Left lobe of liver (tissue), 2 donors: ENCODE results near the gene DTX3. TPM values are rescaled to one million over a fixed set of nuclear protein-coding genes. Genes with fewer than 3 reads are reported as not detected.

Source experiments
- ATAC-seq: fragments of 200-7000 bp; cut with Tn5 transposase; one replicate; pipeline ENCODE4 v1.9.1; 2020; ENCODE audit warnings: mild to moderate bottlenecking, moderate library complexity
- DNase-seq: peaks from one replicate; pipeline ENCODE4 v3.0.0-alpha.2; 2020; ENCODE audit warnings: low spot score
- total RNA-seq: library from RNA; stranded (reverse); gene quantifications from one replicate; pipeline ENCODE4 v1.2.1, GENCODE V29; 2021
- donor health status: DM: no; HTN: no; CAD: no; lungs with moderate emphysema.
- donor health status: DM: no; HTN: yes; CAD: no.

Gene DTX3
- total RNA-seq, 1 donor from 2014 or later = 2.2 TPM

GRCh38 chr12:57618966-57619433, 14.4 kb downstream of the DTX3 start:
- DNase-seq = no peak
- no peak for ATAC-seq

DNA sequence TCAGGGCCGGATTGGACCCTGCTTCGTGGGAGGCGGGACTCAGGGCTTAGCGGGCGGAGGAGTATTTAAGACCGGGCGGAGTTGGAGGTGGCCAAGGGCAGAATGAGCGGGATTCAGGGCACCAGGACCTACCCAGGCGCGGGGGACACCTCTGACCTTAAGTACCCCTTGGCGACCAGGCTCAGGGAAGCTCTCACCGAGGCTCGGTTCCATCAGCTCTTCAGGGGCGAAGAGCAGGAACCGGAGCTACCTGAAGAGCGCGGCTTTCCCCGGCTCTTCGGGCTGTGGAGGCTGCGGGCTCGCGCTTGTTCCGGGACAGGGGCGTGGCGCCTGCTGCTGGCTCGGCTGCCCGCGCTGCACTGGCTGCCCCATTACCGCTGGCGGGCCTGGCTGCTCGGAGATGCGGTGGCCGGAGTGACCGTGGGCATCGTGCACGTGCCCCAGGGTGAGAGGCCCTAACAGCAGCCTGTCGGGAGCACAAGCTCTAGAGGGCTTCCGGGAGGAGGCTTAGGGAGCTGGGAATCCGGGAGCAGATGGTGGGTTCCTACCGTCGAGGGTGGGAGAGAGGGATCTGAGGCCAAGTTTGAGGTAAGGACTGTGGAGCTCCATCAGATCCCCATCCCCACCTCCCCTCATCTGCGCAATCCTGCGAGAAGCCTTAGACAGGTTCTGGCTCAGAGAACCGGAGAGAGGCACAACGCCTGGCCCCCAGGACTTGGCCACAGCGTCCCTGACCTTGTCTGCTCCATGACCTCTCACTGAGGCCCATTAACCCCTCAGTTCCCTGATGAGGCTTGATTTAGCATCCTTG, 15.0 kb downstream of the DTX3 start:
- DNase-seq (no peak), ATAC-seq (peak; percentile 63)

GRCh38 chr12:57620245-57620935, 15.8 kb downstream of the DTX3 start:
- DNase-seq (no peak), ATAC-seq (no peak)

DNA sequence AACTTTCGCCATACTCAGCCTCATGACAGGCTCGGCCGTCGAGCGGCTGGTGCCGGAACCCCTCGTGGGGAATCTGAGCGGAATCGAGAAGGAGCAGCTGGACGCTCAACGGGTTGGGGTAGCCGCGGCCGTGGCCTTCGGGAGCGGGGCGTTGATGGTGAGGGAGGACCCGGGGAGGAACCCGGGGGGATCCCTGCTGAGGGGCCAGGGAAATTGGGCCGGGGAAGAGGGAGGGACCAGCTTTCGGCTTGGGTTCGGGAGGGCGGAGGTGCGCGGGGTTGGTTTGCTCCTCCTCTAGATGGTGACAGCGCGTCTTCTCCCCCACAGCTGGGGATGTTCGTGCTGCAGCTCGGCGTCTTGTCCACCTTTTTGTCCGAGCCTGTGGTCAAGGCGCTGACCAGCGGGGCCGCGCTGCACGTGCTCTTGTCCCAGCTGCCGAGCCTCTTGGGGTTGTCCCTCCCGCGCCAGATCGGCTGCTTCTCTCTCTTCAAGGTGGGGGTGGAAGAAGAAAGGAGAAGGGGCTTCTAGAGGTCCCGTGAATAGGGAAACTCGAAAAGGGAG, 16.4 kb downstream of the DTX3 start:
- DNase-seq (no peak), ATAC-seq (peak; percentile 28)

DNA sequence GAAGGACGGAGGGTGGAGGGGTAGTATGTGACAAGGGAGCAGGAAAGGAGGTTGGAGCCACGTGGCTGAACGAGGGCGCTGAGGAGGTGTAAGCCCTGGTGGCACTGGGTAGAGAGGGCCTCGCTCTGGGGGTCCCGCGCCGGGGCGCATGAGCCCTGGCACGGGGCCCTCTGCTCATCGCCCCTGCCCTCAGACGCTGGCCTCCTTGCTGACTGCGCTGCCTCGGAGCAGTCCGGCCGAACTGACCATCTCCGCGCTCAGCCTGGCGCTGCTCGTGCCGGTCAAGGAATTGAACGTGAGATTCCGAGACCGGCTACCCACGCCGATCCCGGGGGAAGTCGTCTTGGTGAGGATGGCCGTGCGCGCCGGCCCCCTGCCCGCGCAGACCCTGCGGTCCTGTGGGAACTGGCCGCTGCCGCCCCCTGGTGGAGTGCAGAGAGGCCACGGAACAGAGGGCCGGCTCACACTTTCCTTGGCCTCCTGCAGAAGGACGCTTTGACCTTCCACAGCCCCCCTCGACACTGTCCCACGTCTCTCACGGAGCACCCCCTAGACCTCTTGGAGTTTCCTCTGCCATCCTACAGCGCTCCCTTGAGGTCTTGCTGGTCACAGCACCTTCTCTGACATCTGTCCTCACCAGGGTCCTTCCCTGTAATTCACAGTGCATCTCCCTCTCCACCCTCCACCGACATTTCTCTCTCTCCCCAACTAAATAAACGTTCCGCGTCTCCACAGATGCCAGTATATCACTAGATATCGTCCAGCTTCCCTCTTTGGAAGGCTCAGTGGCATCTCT, 17.1 kb downstream of the DTX3 start:
- DNase-seq (peak; percentile 58), ATAC-seq (peak; percentile 86)

- DNase-seq (peak; percentile 21), ATAC-seq (no peak)
Observed at GRCh38 chr12:57622293-57623245, 17.9 kb downstream of the DTX3 start.

GRCh38 chr12:57623385-57623784, 18.8 kb downstream of the DTX3 start:
- DNase-seq (no peak), ATAC-seq (no peak)

DNA sequence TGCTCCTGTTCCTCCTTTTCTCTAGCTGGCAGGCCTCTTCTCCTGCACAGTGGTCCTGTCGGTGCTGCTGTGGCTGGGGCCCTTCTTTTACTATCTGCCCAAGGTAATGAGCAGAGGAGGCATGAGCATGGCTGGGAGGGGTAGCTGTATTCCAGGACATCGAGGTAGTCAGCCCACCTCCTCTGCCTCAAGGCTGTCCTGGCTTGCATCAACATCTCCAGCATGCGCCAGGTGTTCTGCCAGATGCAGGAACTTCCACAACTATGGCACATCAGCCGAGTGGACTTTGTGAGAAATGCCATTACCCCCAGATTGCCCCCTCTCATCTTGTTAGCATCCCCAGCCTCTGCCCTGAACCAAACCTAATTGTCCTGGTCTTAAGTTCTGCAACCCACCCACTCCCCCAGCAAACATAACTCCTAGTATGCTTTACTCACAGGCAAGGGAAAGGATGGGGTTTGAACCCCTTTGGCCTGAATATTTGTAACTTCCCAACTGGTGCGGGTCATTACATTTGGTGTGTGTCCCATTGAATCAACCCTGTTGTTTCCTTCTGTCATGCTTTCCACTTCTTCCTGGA, 19.3 kb downstream of the DTX3 start:
- no peak for ATAC-seq
- DNase-seq = peak; percentile 14

GRCh38 chr12:57624441-57625220, 20.0 kb downstream of the DTX3 start:
- ATAC-seq (no peak), DNase-seq (peak; percentile 24)

GRCh38 chr12:57625261-57626032, 20.8 kb downstream of the DTX3 start:
- ATAC-seq (no peak), DNase-seq (peak; percentile 39)

GRCh38 chr12:57626111-57626920, 21.7 kb downstream of the DTX3 start:
- peak; percentile 50 for DNase-seq
- peak; percentile 46 for ATAC-seq

DNA sequence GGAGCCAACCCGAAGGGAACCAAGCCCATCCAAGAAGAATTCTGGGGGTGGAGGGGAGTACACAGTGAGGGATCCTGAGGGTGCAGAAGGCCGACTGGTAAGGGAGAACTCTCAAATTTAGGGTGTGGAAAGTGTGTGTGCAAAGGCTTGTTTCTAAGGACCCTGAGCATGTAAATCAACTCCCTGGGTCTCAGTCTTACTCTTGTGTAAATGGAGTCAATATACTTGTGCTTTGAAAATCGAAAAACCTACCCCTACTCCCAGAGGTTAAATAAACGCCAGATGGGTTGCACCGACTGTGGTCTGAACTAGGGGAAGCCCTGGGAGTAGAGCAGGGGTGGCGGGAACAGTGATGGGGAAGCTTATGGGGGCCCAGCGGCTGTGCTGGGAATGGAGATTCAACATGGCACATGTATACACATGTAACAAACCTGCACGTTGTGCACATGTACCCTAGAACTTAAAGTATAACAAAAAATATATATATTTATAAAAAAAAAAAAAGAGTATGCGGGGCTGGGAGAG, 22.4 kb downstream of the DTX3 start:
- ATAC-seq (no peak), DNase-seq (peak; percentile 16)

DNA sequence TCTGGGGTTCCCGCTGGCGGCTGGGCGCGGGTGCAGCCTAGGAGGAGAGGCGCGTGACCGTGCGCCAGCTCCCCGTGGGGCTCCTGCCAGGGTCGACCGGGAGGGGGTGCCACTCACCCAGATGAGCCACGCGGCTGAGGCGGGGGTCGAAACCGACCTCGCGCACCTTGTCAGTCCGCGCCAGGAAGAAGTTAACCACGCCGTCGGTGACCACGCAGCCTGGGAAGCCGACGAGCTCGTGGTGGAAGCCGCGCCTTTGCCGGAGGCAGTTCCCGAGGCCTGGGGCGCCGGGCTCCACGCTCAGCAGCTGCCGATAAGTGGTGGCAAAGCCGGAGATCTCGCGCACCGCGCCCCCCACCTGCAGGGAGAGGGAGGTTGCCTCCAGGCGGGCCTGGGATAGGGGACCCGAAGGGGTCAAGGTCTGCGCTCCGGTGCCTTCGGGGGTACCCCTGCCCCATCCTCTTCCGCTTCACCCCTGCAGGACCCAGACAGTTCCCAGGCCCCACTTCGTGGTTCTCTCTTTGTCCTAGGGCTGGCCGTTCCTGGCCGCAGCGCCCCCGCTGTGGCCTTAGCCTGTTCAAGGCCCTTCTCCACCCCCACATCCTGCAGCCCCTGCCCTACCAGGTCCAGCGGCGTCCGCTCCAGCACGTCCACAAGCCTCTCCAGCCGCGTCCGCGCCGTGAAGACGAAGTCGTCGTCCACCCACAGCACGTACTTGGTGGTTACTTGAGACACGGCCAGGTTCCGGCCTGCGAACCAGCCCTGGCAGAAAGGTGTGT, 23.1 kb downstream of the DTX3 start:
- ATAC-seq (no peak), DNase-seq (peak; percentile 41)

- ATAC-seq (no peak), DNase-seq (peak; percentile 37)
Observed at GRCh38 chr12:57628280-57629191, 23.9 kb downstream of the DTX3 start.

GRCh38 chr12:57629897-57630471, 25.4 kb downstream of the DTX3 start:
- DNase-seq (peak; percentile 34), ATAC-seq (no peak)
